Keratinocyte (primary cell): ENCODE results near the gene ST8SIA4. TPM values are rescaled to one million over a fixed set of nuclear protein-coding genes. Genes with fewer than 3 reads are reported as not detected.

Source experiments
- DNase-seq: peaks from one replicate; pipeline ENCODE4 v3.0.0-alpha.2; 2011; ENCODE audit warnings: low read depth, missing footprints, low spot score
- FAIRE-seq: peaks from 2 replicates; lab custom pipeline; 2011; peaks lifted over from hg19 to GRCh38; lab: Jason Lieb, UNC
- H2AFZ ChIP-seq: 2 replicates; pipeline ENCODE4 v1.6.0; 2012; ENCODE audit warnings: low read length, control low read depth, inconsistent platforms; ENCODE audit not compliant: control insufficient read depth
- H3K27ac ChIP-seq: 2 replicates; pipeline ENCODE4 v1.5.1; 2011; ENCODE audit warnings: low read length; ENCODE audit not compliant: control insufficient read depth, insufficient read depth
- H3K27me3 ChIP-seq: 3 replicates; pipeline ENCODE4 v1.6.0; 2011; ENCODE audit warnings: low read length; ENCODE audit not compliant: control insufficient read depth, insufficient read depth; ENCODE audit errors: extremely low read depth
- H3K36me3 ChIP-seq, 2 experiments: 2 replicates in 1 of 2; 3 replicates in 1 of 2; pipeline ENCODE4 v1.5.1; 2011; ENCODE audit warnings: low read length in 2 of 2, mild to moderate bottlenecking in 1 of 2; ENCODE audit not compliant: control insufficient read depth in 2 of 2, insufficient read depth in 2 of 2; ENCODE audit errors: extremely low read depth in 1 of 2
- H3K4me1 ChIP-seq: 3 replicates; pipeline ENCODE4 v1.5.1; 2011; ENCODE audit warnings: low read length; ENCODE audit not compliant: control insufficient read depth, insufficient read depth; ENCODE audit errors: extremely low read depth
- H3K4me2 ChIP-seq: 3 replicates; pipeline ENCODE4 v1.6.0; 2011; ENCODE audit warnings: low read depth, low read length; ENCODE audit not compliant: control insufficient read depth, insufficient read depth; ENCODE audit errors: extremely low read depth
- H3K4me3 ChIP-seq, 3 experiments: fragments of 200-600 bp in 1 of 3; sonication (generic) in 1 of 3; 2 replicates in 2 of 3; 3 replicates in 1 of 3; pipeline ENCODE4 v1.5.1; 2011 to 2016; ENCODE audit warnings: low read length in 3 of 3, mild to moderate bottlenecking in 3 of 3, control low read depth in 2 of 3, inconsistent platforms in 1 of 3, low read depth in 1 of 3, mixed read lengths in 1 of 3, mixed run types in 1 of 3, moderate library complexity in 1 of 3; ENCODE audit not compliant: control insufficient read depth in 2 of 3, insufficient read depth in 2 of 3; ENCODE audit errors: extremely low read depth in 1 of 3
- H3K79me2 ChIP-seq: 2 replicates; pipeline ENCODE4 v1.6.0; 2012; ENCODE audit warnings: low read length; ENCODE audit not compliant: control insufficient read depth, insufficient read depth
- H3K9ac ChIP-seq: 3 replicates; pipeline ENCODE4 v1.6.0; 2011; ENCODE audit warnings: low read length; ENCODE audit not compliant: control insufficient read depth, insufficient read depth; ENCODE audit errors: extremely low read depth
- H3K9me1 ChIP-seq: 3 replicates; pipeline ENCODE4 v1.6.0; 2011; ENCODE audit warnings: low read length; ENCODE audit not compliant: control insufficient read depth, insufficient read depth; ENCODE audit errors: extremely low read depth
- H3K9me3 ChIP-seq: 2 replicates; pipeline ENCODE4 v1.5.1; 2012; ENCODE audit warnings: low read depth, low read length; ENCODE audit not compliant: control insufficient read depth
- H4K20me1 ChIP-seq: 3 replicates; pipeline ENCODE4 v1.6.0; 2011; ENCODE audit warnings: low read length; ENCODE audit not compliant: control insufficient read depth, insufficient read depth; ENCODE audit errors: extremely low read depth
- CTCF ChIP-seq, 3 experiments: IDR thresholded peaks in 1 of 3; conservative IDR thresholded peaks in 1 of 3; optimal IDR thresholded peaks in 1 of 3; 2 replicates in 2 of 3; 3 replicates in 1 of 3; pipeline versions ENCODE3 to v1.5.1; 2011; ENCODE audit warnings: low read length in 3 of 3, mild to moderate bottlenecking in 3 of 3, moderate library complexity in 2 of 3, control low read depth in 1 of 3, inconsistent platforms in 1 of 3; ENCODE audit not compliant: insufficient read depth in 2 of 3; ENCODE audit errors: extremely low read depth in 1 of 3
- EZH2 ChIP-seq: IDR thresholded peaks from one replicate; pipeline ENCODE4 v1.6.1; 2012; ENCODE audit warnings: inconsistent platforms, mild to moderate bottlenecking, low read length, moderate library complexity
- dilution Hi-C: fragments of 300-500 bp; cut with MboI; formaldehyde crosslinking; loops from one replicate; pipeline ENCODE4 v1.7.0; 2020; ENCODE audit warnings: low sequenced_read_pairs; ENCODE audit not compliant: extremely low pct_ligation_motif_present
- polyA plus RNA-seq, 5 experiments: library from polyadenylated mRNA; depleted of rRNA in 3 of 5; stranded (reverse) in 3 of 5; stranded (forward) in 1 of 5; unstranded in 1 of 5; fragments of >200 nt; gene quantifications; 1 replicate in 1 of 5; 2 replicates in 3 of 5; 3 replicates in 1 of 5; pipeline versions ENCODE4 v1.2.1 to v1.2.3, GENCODE V29; 2011 to 2012; ENCODE audit warnings: missing spikeins in 2 of 5, low read depth in 1 of 5, low replicate concordance in 1 of 5

The ST8SIA4 gene
- polyA plus RNA-seq, 1 donor (not counting 4 experiments of a cell fraction or from before 2014, with no cell fraction given): 0.43 TPM

- Histone ChIP-seq H3K9me1 (no peaks in the 10 kb centered on the region), H3K27me3 (no peaks in the 10 kb centered on the region), H3K9me3 (no peaks in the 10 kb centered on the region), H3K4me2 (peak overlapping the region; percentile 53), H3K27ac (no peak overlapping the region), H3K79me2 (no peaks in the 10 kb centered on the region), H3K9ac (no peak overlapping the region), H2AFZ (no peak overlapping the region), H3K36me3 (no peaks in the 10 kb centered on the region), H4K20me1 (no peaks in the 10 kb centered on the region), H3K4me1 (no peaks in the 10 kb centered on the region), H3K4me3 (no peak overlapping the region)
- no peak for TF ChIP-seq CTCF (optimal IDR thresholded peaks at IDR 0.05 in 1 of 3, IDR thresholded peaks at IDR 0.05 in 1 of 3, conservative IDR thresholded peaks at IDR 0.05 in 1 of 3; ENCODE audit: extremely low read depth in 1 of 3, insufficient read depth in 2 of 3, low read length in 3 of 3)
- no peak for TF ChIP-seq EZH2
- DNase-seq (no peak), FAIRE-seq (no peak)
- dilution Hi-C loops: no loop called here
Measured at GRCh38 chr5:100889165-100889743, 13.8 kb downstream of the ST8SIA4 start.

- Histone ChIP-seq H3K9ac (no peak overlapping the region), H3K79me2 (no peaks in the 10 kb centered on the region), H4K20me1 (no peaks in the 10 kb centered on the region), H3K4me1 (no peaks in the 10 kb centered on the region), H3K9me1 (no peaks in the 10 kb centered on the region), H3K27ac (no peak overlapping the region), H3K4me2 (no peak overlapping the region), H2AFZ (no peak overlapping the region), H3K36me3 (no peaks in the 10 kb centered on the region), H3K9me3 (no peaks in the 10 kb centered on the region), H3K27me3 (no peaks in the 10 kb centered on the region), H3K4me3 (no peak overlapping the region)
- TF ChIP-seq EZH2: no peak
- TF ChIP-seq CTCF (optimal IDR thresholded peaks at IDR 0.05 in 1 of 3, IDR thresholded peaks at IDR 0.05 in 1 of 3, conservative IDR thresholded peaks at IDR 0.05 in 1 of 3; ENCODE audit: extremely low read depth in 1 of 3, insufficient read depth in 2 of 3, low read length in 3 of 3): no peak
- FAIRE-seq: no peak
- DNase-seq: no peak
- dilution Hi-C loops: no loop called here
Measured at GRCh38 chr5:100877274-100877673, 25.8 kb downstream of the ST8SIA4 start.
